CD4-positive, CD25-positive, alpha-beta regulatory T cell (primary cell): ENCODE data around the gene COX10. TPM values are rescaled to one million over a fixed set of nuclear protein-coding genes. Genes with fewer than 3 reads are reported as not detected.

ENCODE experiments used
- ATAC-seq, 2 donors: fragments of 150-1000 bp; cut with Tn5 transposase; one replicate each; pipeline ENCODE4 v1.10.0; 2021; ENCODE audit warnings: low read depth in 2 of 2, moderate number of reproducible peaks in 2 of 2, moderate library complexity in 1 of 2
- DNase-seq, 3 donors: peaks; one replicate each; pipeline versions ENCODE4 v3.0.0 to v3.0.0-alpha.2; 2012 to 2022; ENCODE audit warnings: mixed read lengths in 1 of 3
- H3K27ac ChIP-seq: one replicate; pipeline ENCODE4 v1.7.0; 2013; ENCODE audit warnings: mild to moderate bottlenecking, low read length; ENCODE audit not compliant: insufficient read depth, poor library complexity, severe bottlenecking
- H3K27me3 ChIP-seq: one replicate; pipeline ENCODE4 v1.7.0; 2013; ENCODE audit warnings: low read length; ENCODE audit not compliant: control insufficient read depth, insufficient read depth
- H3K36me3 ChIP-seq: one replicate; pipeline ENCODE4 v1.7.0; 2013; ENCODE audit warnings: mild to moderate bottlenecking, low read length, moderate library complexity; ENCODE audit not compliant: control insufficient read depth, insufficient read depth
- H3K4me1 ChIP-seq: 2 replicates; pipeline ENCODE4 v1.7.0; 2013; ENCODE audit warnings: mild to moderate bottlenecking, low read length; ENCODE audit not compliant: insufficient read depth, control insufficient read depth, poor library complexity, severe bottlenecking
- H3K4me3 ChIP-seq: one replicate; pipeline ENCODE4 v1.7.0; 2013; ENCODE audit warnings: low read depth, mild to moderate bottlenecking, low read length, moderate library complexity
- H3K9me3 ChIP-seq, 2 experiments: 1 replicate in 1 of 2; 2 replicates in 1 of 2; pipeline ENCODE4 v1.7.0; 2013; ENCODE audit warnings: low read length in 2 of 2, mild to moderate bottlenecking in 1 of 2, moderate library complexity in 1 of 2; ENCODE audit not compliant: control insufficient read depth in 2 of 2
- H3K27ac Mint-ChIP-seq, 3 donors: one replicate each; pipeline ENCODE4 v1.8.0; 2020 to 2022; ENCODE audit warnings: mild to moderate bottlenecking in 3 of 3, mixed read lengths in 3 of 3, moderate library complexity in 2 of 3
- H3K27me3 Mint-ChIP-seq: one replicate; pipeline ENCODE4 v1.8.0; 2022; ENCODE audit warnings: mild to moderate bottlenecking, mixed read lengths
- H3K36me3 Mint-ChIP-seq: one replicate; pipeline ENCODE4 v1.8.0; 2020; ENCODE audit warnings: mixed read lengths
- H3K4me1 Mint-ChIP-seq, 4 donors: one replicate each; pipeline ENCODE4 v1.8.0; 2020 to 2022; ENCODE audit warnings: mixed read lengths in 4 of 4, mild to moderate bottlenecking in 1 of 4
- H3K4me3 Mint-ChIP-seq, 4 donors: one replicate each; pipeline ENCODE4 v1.8.0; 2020 to 2022; ENCODE audit warnings: mild to moderate bottlenecking in 4 of 4, mixed read lengths in 4 of 4, moderate library complexity in 3 of 4
- H3K9me3 Mint-ChIP-seq, 7 donors: one replicate each; pipeline ENCODE4 v1.8.0; 2020 to 2022; ENCODE audit warnings: mixed read lengths in 7 of 7, mild to moderate bottlenecking in 3 of 7, moderate library complexity in 2 of 7
- polyA plus RNA-seq, 4 donors: library from polyadenylated mRNA; unstranded; fragments of 300-500 nt; fragmentation: Illumina TruSeq; gene quantifications; one replicate each; pipeline ENCODE4 v1.2.3, GENCODE V29; 2021
- total RNA-seq: library from RNA; stranded (reverse); gene quantifications from one replicate; pipeline ENCODE4 v1.2.3, GENCODE V29; 2022

The COX10 gene
- total and polyA plus RNA-seq, 5 donors from 2014 or later, result 21.6 to 32.5 (median 27.3) TPM

GRCh38 chr17:14121952-14122351, 52.6 kb downstream of the COX10 start:
- peaks cover 76% of the 10 kb centered on the region for H3K4me1 ChIP-seq
- ATAC-seq (no peak), DNase-seq (no peak)
- Mint-ChIP-seq H3K36me3 (peaks cover 6% of the 10 kb centered on the region), H3K9me3 (peaks cover 0 to 1% (median 0%) of the 10 kb centered on the region in 7 donors), H3K27ac (peak overlapping the region in 1 of 3 donors; percentile 96), H3K4me3 (peak overlapping the region in 2 of 4 donors; percentile 31 to 91), H3K27me3 (no peaks in the 10 kb centered on the region), H3K4me1 (peaks cover 52 to 92% (median 77%) of the 10 kb centered on the region in 4 donors)
- no peaks in the 10 kb centered on the region for H3K27me3 ChIP-seq
- peak overlapping the region; percentile 46 for H3K4me3 ChIP-seq
- no peaks in the 10 kb centered on the region for H3K9me3 ChIP-seq
- H3K27ac ChIP-seq, result peak overlapping the region; percentile 81
- no peaks in the 10 kb centered on the region for H3K36me3 ChIP-seq

DNA sequence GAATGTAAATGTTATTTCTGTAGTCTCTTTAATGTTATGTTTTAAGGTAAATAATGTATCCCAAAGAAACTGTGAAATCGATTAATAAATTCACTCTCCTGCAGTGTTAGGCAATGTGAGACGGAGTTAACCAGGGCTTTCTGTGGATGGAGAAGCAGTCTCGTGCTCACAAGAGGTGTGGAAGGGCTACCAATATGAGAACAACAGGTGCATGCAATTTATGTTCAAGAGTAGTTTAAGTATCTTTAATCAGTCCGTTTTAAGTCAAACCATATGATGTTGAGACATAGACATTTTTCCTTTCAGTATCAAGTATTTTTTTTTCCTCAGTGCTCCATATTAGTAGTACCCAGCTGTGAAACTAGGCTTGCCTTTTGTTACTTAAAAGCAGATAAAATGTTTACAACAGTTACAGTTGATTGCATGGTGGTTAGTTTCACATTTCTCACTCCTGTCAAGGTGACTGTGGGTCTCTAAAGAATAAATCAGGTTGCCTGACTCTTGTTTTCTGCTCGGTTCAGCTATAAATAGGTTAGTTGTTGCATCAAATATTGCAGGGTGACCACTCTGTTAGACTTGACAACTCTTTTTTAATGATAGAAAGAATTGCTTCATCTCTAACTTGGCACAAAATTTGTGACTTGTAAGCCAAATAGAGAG, 54.4 kb downstream of the COX10 start:
- H3K4me3 Mint-ChIP-seq, result peak overlapping the region; percentile 24 to 77 (median 52)
- peaks cover 0 to 1% (median 0%) of the 10 kb centered on the region in 7 donors for H3K9me3 Mint-ChIP-seq
- peaks cover 6% of the 10 kb centered on the region for H3K36me3 Mint-ChIP-seq
- Histone ChIP-seq H3K9me3 (no peaks in the 10 kb centered on the region), H3K4me1 (peaks cover 68% of the 10 kb centered on the region), H3K27ac (peak overlapping the region; percentile 5), H3K27me3 (no peaks in the 10 kb centered on the region), H3K4me3 (peak overlapping the region; percentile 79), H3K36me3 (no peaks in the 10 kb centered on the region)
- DNase-seq (peak in 2 of 3 donors; percentile 14 to 35), ATAC-seq (no peak)
- H3K27ac Mint-ChIP-seq, result peak overlapping the region; percentile 22 to 76 (median 68)
- H3K27me3 Mint-ChIP-seq, result no peaks in the 10 kb centered on the region
- peaks cover 45 to 79% (median 66%) of the 10 kb centered on the region in 4 donors for H3K4me1 Mint-ChIP-seq

- Mint-ChIP-seq H3K36me3 (peaks cover 6% of the 10 kb centered on the region), H3K4me1 (peaks cover 39 to 75% (median 61%) of the 10 kb centered on the region in 4 donors), H3K27ac (peak overlapping the region in 2 of 3 donors; percentile 22 to 80), H3K4me3 (peak overlapping the region; percentile 41 to 77 (median 64)), H3K27me3 (no peaks in the 10 kb centered on the region), H3K9me3 (peaks cover 0 to 1% (median 0%) of the 10 kb centered on the region in 7 donors)
- Histone ChIP-seq H3K4me3 (peak overlapping the region; percentile 79), H3K27me3 (no peaks in the 10 kb centered on the region), H3K27ac (peak overlapping the region; percentile 70), H3K36me3 (no peaks in the 10 kb centered on the region), H3K4me1 (peaks cover 57% of the 10 kb centered on the region), H3K9me3 (no peaks in the 10 kb centered on the region)
- DNase-seq, result no peak
- no peak for ATAC-seq
Observed at GRCh38 chr17:14124854-14125253, 55.5 kb downstream of the COX10 start.

GRCh38 chr17:14125518-14126137, 56.3 kb downstream of the COX10 start:
- ATAC-seq (peak; percentile 39 to 51), DNase-seq (peak in 1 of 3 donors; percentile 21)
- Histone ChIP-seq H3K9me3 (no peaks in the 10 kb centered on the region), H3K27me3 (no peaks in the 10 kb centered on the region), H3K4me3 (peak overlapping the region; percentile 79), H3K27ac (peak overlapping the region; percentile 70), H3K36me3 (no peaks in the 10 kb centered on the region), H3K4me1 (peaks cover 49% of the 10 kb centered on the region)
- Mint-ChIP-seq H3K27me3 (no peaks in the 10 kb centered on the region), H3K27ac (peak overlapping the region; percentile 22 to 90 (median 29)), H3K4me3 (peak overlapping the region; percentile 57 to 77 (median 69)), H3K4me1 (peaks cover 32 to 72% (median 56%) of the 10 kb centered on the region in 4 donors), H3K36me3 (peaks cover 3% of the 10 kb centered on the region), H3K9me3 (peaks cover 0 to 1% (median 0%) of the 10 kb centered on the region in 7 donors)

GRCh38 chr17:14133104-14133503, 63.8 kb downstream of the COX10 start:
- DNase-seq, result no peak
- no peak for ATAC-seq
- H3K9me3 Mint-ChIP-seq, result no peaks in the 10 kb centered on the region
- H3K27me3 Mint-ChIP-seq, result no peaks in the 10 kb centered on the region
- H3K4me1 ChIP-seq, result peaks cover 5% of the 10 kb centered on the region
- H3K4me3 Mint-ChIP-seq, result no peak overlapping the region
- peaks cover 19 to 37% (median 30%) of the 10 kb centered on the region in 4 donors for H3K4me1 Mint-ChIP-seq
- no peaks in the 10 kb centered on the region for H3K27me3 ChIP-seq
- H3K27ac ChIP-seq, result no peak overlapping the region
- H3K36me3 ChIP-seq, result no peaks in the 10 kb centered on the region
- H3K9me3 ChIP-seq, result no peaks in the 10 kb centered on the region
- no peaks in the 10 kb centered on the region for H3K36me3 Mint-ChIP-seq
- H3K4me3 ChIP-seq, result no peak overlapping the region
- H3K27ac Mint-ChIP-seq, result no peak overlapping the region

DNA sequence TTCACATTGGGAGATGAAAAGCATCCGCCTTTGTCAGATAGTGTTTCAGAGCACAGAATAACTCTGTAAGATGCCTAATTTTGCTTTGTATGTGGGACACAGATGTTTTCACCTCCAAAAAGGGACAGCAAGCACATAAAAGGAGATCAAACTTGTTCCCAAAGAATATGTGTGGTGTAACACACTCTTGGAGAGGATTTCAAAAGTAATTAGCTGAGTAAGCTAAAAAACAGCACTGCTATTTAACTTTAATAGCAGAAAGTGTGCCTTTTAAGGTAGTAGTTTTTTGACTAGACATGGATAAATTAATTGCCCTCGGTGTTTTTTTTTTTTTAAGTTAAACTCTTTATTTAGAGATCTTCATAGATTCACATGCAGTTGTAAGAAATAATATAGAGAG, 65.2 kb downstream of the COX10 start:
- H3K36me3 Mint-ChIP-seq, result no peaks in the 10 kb centered on the region
- ATAC-seq (no peak), DNase-seq (no peak)
- Histone ChIP-seq H3K27me3 (no peaks in the 10 kb centered on the region), H3K27ac (no peak overlapping the region), H3K36me3 (no peaks in the 10 kb centered on the region), H3K4me3 (no peak overlapping the region), H3K9me3 (no peaks in the 10 kb centered on the region), H3K4me1 (peaks cover 5% of the 10 kb centered on the region)
- H3K27ac Mint-ChIP-seq, result no peak overlapping the region
- H3K4me1 Mint-ChIP-seq, result peaks cover 15 to 35% (median 27%) of the 10 kb centered on the region in 4 donors
- peak overlapping the region in 2 of 4 donors; percentile 19 to 28 for H3K4me3 Mint-ChIP-seq
- no peaks in the 10 kb centered on the region for H3K9me3 Mint-ChIP-seq
- no peaks in the 10 kb centered on the region for H3K27me3 Mint-ChIP-seq

GRCh38 chr17:14135906-14136590, 66.7 kb downstream of the COX10 start:
- H3K27ac Mint-ChIP-seq, result no peak overlapping the region
- no peak overlapping the region for H3K4me3 Mint-ChIP-seq
- no peaks in the 10 kb centered on the region for H3K27me3 Mint-ChIP-seq
- Histone ChIP-seq H3K36me3 (no peaks in the 10 kb centered on the region), H3K4me1 (peaks cover 5% of the 10 kb centered on the region), H3K9me3 (no peaks in the 10 kb centered on the region), H3K4me3 (no peak overlapping the region), H3K27ac (no peak overlapping the region), H3K27me3 (no peaks in the 10 kb centered on the region)
- H3K4me1 Mint-ChIP-seq, result peaks cover 14 to 24% (median 22%) of the 10 kb centered on the region in 4 donors
- ATAC-seq (no peak), DNase-seq (no peak)
- no peaks in the 10 kb centered on the region for H3K9me3 Mint-ChIP-seq
- no peaks in the 10 kb centered on the region for H3K36me3 Mint-ChIP-seq
